Measurements from ENCODE around the gene PGS1.

Gene PGS1

DNA sequence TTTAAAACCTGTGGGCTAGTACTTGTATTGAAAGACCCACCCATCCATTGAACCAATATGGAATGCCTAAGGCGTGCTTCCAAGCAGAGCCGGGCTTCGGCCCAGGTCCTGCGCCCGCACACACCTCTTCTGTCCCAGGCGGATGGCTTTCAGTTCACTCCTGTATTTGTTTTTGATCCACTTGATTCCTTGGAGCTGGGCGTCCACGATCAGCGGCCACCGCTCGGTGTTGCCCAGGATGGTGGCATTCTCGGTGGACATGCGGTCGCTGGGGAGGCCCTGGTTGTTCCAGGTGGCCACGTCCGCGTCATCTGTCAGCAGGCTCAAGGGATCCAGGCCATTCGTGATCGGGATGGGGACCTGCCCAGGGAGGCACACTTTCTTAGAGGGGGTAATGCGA, 75.9 kb downstream of the PGS1 start:
- H2AFZ ChIP-seq (ENCODE audit: low read depth, low read length, severe bottlenecking), result no peak overlapping the region
- no peaks in the 10 kb centered on the region for H3K9me3 ChIP-seq (ENCODE audit: insufficient read depth, low read length)
- H3K79me2 ChIP-seq (ENCODE audit: insufficient read depth, low read length), result no peaks in the 10 kb centered on the region
- no peak overlapping the region for H3K27ac ChIP-seq (ENCODE audit: low read depth, low read length)
- H3K4me3 ChIP-seq (ENCODE audit: insufficient read depth, low read length, poor library complexity, severe bottlenecking), result no peak overlapping the region
- no peak overlapping the region for H3K9ac ChIP-seq (ENCODE audit: low read length)
- H4K20me1 ChIP-seq (ENCODE audit: low read depth, low read length), result no peaks in the 10 kb centered on the region
- H3K9me2 ChIP-seq (replicated peaks; ENCODE audit: insufficient read depth, low read length), result no peaks in the 10 kb centered on the region
- no peaks in the 10 kb centered on the region for H3K27me3 ChIP-seq (ENCODE audit: low read length)
- TF ChIP-seq, protein P1, sequence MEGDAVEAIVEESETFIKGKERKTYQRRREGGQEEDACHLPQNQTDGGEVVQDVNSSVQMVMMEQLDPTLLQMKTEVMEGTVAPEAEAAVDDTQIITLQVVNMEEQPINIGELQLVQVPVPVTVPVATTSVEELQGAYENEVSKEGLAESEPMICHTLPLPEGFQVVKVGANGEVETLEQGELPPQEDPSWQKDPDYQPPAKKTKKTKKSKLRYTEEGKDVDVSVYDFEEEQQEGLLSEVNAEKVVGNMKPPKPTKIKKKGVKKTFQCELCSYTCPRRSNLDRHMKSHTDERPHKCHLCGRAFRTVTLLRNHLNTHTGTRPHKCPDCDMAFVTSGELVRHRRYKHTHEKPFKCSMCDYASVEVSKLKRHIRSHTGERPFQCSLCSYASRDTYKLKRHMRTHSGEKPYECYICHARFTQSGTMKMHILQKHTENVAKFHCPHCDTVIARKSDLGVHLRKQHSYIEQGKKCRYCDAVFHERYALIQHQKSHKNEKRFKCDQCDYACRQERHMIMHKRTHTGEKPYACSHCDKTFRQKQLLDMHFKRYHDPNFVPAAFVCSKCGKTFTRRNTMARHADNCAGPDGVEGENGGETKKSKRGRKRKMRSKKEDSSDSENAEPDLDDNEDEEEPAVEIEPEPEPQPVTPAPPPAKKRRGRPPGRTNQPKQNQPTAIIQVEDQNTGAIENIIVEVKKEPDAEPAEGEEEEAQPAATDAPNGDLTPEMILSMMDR (IDR thresholded peaks at IDR 0.05; ENCODE audit: insufficient read depth, low read length, poor library complexity, severe bottlenecking), result no peak
- TF ChIP-seq EZH2phosphoT487 (conservative IDR thresholded peaks at IDR 0.05; ENCODE audit: low read length), result no peak
- no peak overlapping the region for H3K4me2 ChIP-seq (ENCODE audit: low read depth, low read length, poor library complexity, severe bottlenecking)
- H3K36me3 ChIP-seq (ENCODE audit: low read length), result no peaks in the 10 kb centered on the region
- no peaks in the 10 kb centered on the region for H3F3A ChIP-seq (ENCODE audit: insufficient read depth)

GRCh38 chr17:78458091-78458490, 79.6 kb downstream of the PGS1 start:
- Histone ChIP-seq H2AFZ (ENCODE audit: low read depth, low read length, severe bottlenecking) (no peak overlapping the region), H3K27me3 (ENCODE audit: low read length) (no peaks in the 10 kb centered on the region), H3K9me2 (replicated peaks; ENCODE audit: insufficient read depth, low read length) (no peaks in the 10 kb centered on the region), H3F3A (ENCODE audit: insufficient read depth) (no peaks in the 10 kb centered on the region), H3K27ac (ENCODE audit: low read depth, low read length) (no peak overlapping the region), H3K9ac (ENCODE audit: low read length) (no peak overlapping the region), H3K4me3 (ENCODE audit: insufficient read depth, low read length, poor library complexity, severe bottlenecking) (no peak overlapping the region), H3K4me2 (ENCODE audit: low read depth, low read length, poor library complexity, severe bottlenecking) (no peak overlapping the region), H3K36me3 (ENCODE audit: low read length) (no peaks in the 10 kb centered on the region), H3K79me2 (ENCODE audit: insufficient read depth, low read length) (no peaks in the 10 kb centered on the region), H4K20me1 (ENCODE audit: low read depth, low read length) (no peaks in the 10 kb centered on the region), H3K9me3 (ENCODE audit: insufficient read depth, low read length) (no peaks in the 10 kb centered on the region)
- no peak for TF ChIP-seq EZH2phosphoT487 (conservative IDR thresholded peaks at IDR 0.05; ENCODE audit: low read length)
- TF ChIP-seq, protein P1 (IDR thresholded peaks at IDR 0.05; ENCODE audit: insufficient read depth, low read length, poor library complexity, severe bottlenecking), result no peak

- H3K27ac ChIP-seq (ENCODE audit: low read depth, low read length), result no peak overlapping the region
- no peaks in the 10 kb centered on the region for H3K79me2 ChIP-seq (ENCODE audit: insufficient read depth, low read length)
- no peak overlapping the region for H3K4me2 ChIP-seq (ENCODE audit: low read depth, low read length, poor library complexity, severe bottlenecking)
- H3F3A ChIP-seq (ENCODE audit: insufficient read depth), result no peaks in the 10 kb centered on the region
- no peak overlapping the region for H2AFZ ChIP-seq (ENCODE audit: low read depth, low read length, severe bottlenecking)
- H3K9ac ChIP-seq (ENCODE audit: low read length), result no peak overlapping the region
- no peaks in the 10 kb centered on the region for H3K9me2 ChIP-seq (replicated peaks; ENCODE audit: insufficient read depth, low read length)
- TF ChIP-seq, protein P1 (IDR thresholded peaks at IDR 0.05; ENCODE audit: insufficient read depth, low read length, poor library complexity, severe bottlenecking), result no peak
- no peak for TF ChIP-seq EZH2phosphoT487 (conservative IDR thresholded peaks at IDR 0.05; ENCODE audit: low read length)
- H4K20me1 ChIP-seq (ENCODE audit: low read depth, low read length), result no peaks in the 10 kb centered on the region
- H3K9me3 ChIP-seq (ENCODE audit: insufficient read depth, low read length), result no peaks in the 10 kb centered on the region
- no peak overlapping the region for H3K4me3 ChIP-seq (ENCODE audit: insufficient read depth, low read length, poor library complexity, severe bottlenecking)
- no peaks in the 10 kb centered on the region for H3K36me3 ChIP-seq (ENCODE audit: low read length)
- no peaks in the 10 kb centered on the region for H3K27me3 ChIP-seq (ENCODE audit: low read length)
Observed at GRCh38 chr17:78458736-78459335, 80.4 kb downstream of the PGS1 start.
